Naive B cell (primary cell): ENCODE results near the gene CD68. TPM values are rescaled to one million over a fixed set of nuclear protein-coding genes. Genes with fewer than 3 reads are reported as not detected.

Source experiments
- ATAC-seq, 2 donors: fragments of 150-1000 bp; cut with Tn5 transposase; 2 replicates each; pipeline ENCODE4 v1.10.0; 2021; ENCODE audit warnings: low read depth in 2 of 2, mild to moderate bottlenecking in 2 of 2, moderate library complexity in 2 of 2
- DNase-seq: peaks from one replicate; pipeline ENCODE4 v3.0.0; 2022
- H3K27ac Mint-ChIP-seq, 6 donors: one replicate each; pipeline ENCODE4 v1.8.0; 2020 to 2022; ENCODE audit warnings: mild to moderate bottlenecking in 6 of 6, mixed read lengths in 6 of 6, moderate library complexity in 5 of 6, inconsistent platforms in 2 of 6
- H3K27me3 Mint-ChIP-seq, 3 donors: one replicate each; pipeline ENCODE4 v1.8.0; 2021 to 2022; ENCODE audit warnings: mixed read lengths in 3 of 3, mild to moderate bottlenecking in 1 of 3
- H3K36me3 Mint-ChIP-seq, 2 donors: one replicate each; pipeline ENCODE4 v1.8.0; 2020 to 2022; ENCODE audit warnings: mixed read lengths in 2 of 2, inconsistent platforms in 1 of 2, mild to moderate bottlenecking in 1 of 2
- H3K4me1 Mint-ChIP-seq, 3 donors: one replicate each; pipeline ENCODE4 v1.8.0; 2020 to 2022; ENCODE audit warnings: mixed read lengths in 3 of 3, inconsistent platforms in 1 of 3, mild to moderate bottlenecking in 1 of 3, moderate library complexity in 1 of 3
- H3K4me3 Mint-ChIP-seq, 8 donors: one replicate each; pipeline ENCODE4 v1.8.0; 2020 to 2022; ENCODE audit warnings: mild to moderate bottlenecking in 8 of 8, mixed read lengths in 8 of 8, moderate library complexity in 8 of 8, inconsistent platforms in 2 of 8
- H3K9me3 Mint-ChIP-seq, 7 donors: one replicate each; pipeline ENCODE4 v1.8.0; 2020 to 2022; ENCODE audit warnings: mixed read lengths in 7 of 7, mild to moderate bottlenecking in 5 of 7, inconsistent platforms in 2 of 7, moderate library complexity in 1 of 7
- polyA plus RNA-seq, 6 donors: library from polyadenylated mRNA; unstranded; fragments of 300-500 nt; fragmentation: Illumina TruSeq; gene quantifications; one replicate each; pipeline ENCODE4 v1.2.3, GENCODE V29; 2021; ENCODE audit warnings: low read depth in 6 of 6

The CD68 gene
- polyA plus RNA-seq, 6 donors from 2014 or later: 3.3 to 7.4 (median 6.8) TPM

DNA sequence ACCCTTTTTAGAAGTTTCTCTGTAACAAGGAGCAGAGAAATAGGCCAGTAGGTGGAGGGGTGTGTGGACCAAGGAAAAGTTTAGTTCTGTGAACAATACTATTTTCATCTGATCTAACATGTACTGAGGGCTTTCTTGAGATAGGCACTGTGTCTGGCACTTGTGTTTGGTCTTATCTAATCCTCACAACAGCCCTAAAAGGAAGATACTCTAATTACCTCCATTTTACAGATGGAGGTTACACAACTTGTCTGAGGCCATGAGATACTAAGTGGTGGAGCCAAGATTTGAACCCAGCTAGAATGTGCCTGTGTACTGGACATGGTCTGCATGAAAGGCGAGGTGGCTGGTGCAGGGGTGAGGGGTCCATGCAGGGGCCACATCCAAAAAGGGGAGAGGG is 26.1 kb upstream of the CD68 start:
- Mint-ChIP-seq H3K4me1 (peaks cover 54 to 76% (median 76%) of the 10 kb centered on the region in 3 donors), H3K4me3 (peak overlapping the region; percentile 41 to 87 (median 78)), H3K27ac (peak overlapping the region; percentile 49 to 94 (median 86)), H3K36me3 (no peaks in the 10 kb centered on the region), H3K27me3 (no peaks in the 10 kb centered on the region), H3K9me3 (no peaks in the 10 kb centered on the region)
- ATAC-seq: no peak
- no peak for DNase-seq

DNA sequence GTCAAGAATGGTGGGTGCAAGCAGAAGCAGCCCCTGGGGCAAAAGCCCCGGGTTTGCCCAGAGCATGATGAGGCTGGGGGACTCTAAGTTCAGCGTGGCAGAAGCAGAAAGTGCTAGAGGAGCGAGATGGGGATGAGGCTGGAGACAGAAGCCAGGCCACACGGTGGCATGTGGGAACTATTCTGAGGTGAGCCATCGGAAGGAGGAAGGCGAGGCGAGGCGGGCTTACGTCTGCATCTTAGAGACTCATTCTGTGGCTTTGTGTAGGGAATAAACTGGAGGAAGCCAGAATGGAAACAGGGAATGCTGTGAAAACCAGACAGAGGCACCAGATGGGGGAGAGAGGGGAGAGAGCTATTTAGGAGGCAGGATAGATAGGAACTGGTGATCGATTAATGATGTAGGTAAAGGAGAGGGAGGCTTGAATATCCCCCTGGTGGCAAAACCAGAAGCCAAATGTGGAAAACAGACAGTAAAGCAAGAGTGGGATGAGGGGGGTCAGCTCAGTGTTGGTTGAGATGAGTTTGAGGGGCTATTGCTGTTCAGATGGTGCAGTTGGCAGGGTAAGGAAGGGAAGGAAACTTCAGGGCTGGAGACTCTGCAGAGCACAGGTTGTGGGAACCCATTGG is 24.0 kb upstream of the CD68 start:
- no peaks in the 10 kb centered on the region for H3K9me3 Mint-ChIP-seq
- H3K27ac Mint-ChIP-seq: peak overlapping the region in 5 of 6 donors; percentile 12 to 97 (median 84)
- peak overlapping the region in 4 of 8 donors; percentile 27 to 62 (median 48) for H3K4me3 Mint-ChIP-seq
- no peak for ATAC-seq
- no peak for DNase-seq
- H3K36me3 Mint-ChIP-seq: no peaks in the 10 kb centered on the region
- peaks cover 63 to 82% (median 81%) of the 10 kb centered on the region in 3 donors for H3K4me1 Mint-ChIP-seq
- no peaks in the 10 kb centered on the region for H3K27me3 Mint-ChIP-seq

DNA sequence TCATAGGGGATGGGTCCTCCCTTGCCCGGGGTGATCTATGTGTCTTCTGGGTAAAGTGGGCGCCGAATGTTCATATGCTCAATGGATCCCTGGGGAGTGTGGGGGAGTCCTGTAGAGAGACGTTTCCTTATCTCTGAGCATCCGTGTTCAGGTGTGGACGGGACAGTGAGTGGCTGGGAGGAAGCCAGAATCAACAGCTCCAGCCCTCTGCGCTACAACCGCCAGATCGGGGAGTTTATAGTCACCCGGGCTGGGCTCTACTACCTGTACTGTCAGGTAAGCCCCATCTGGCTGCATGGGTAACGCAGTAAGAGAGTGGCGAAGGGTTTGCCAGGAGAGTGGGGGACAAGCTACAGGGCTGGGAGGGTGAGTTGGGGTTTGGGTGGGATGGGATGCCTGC is 22.8 kb upstream of the CD68 start:
- no peaks in the 10 kb centered on the region for H3K27me3 Mint-ChIP-seq
- H3K36me3 Mint-ChIP-seq: no peaks in the 10 kb centered on the region
- H3K9me3 Mint-ChIP-seq: no peaks in the 10 kb centered on the region
- no peak for DNase-seq
- peak overlapping the region; percentile 19 to 98 (median 62) for H3K27ac Mint-ChIP-seq
- ATAC-seq: no peak
- peaks cover 66 to 82% (median 81%) of the 10 kb centered on the region in 3 donors for H3K4me1 Mint-ChIP-seq
- peak overlapping the region in 7 of 8 donors; percentile 3 to 62 (median 52) for H3K4me3 Mint-ChIP-seq

DNA sequence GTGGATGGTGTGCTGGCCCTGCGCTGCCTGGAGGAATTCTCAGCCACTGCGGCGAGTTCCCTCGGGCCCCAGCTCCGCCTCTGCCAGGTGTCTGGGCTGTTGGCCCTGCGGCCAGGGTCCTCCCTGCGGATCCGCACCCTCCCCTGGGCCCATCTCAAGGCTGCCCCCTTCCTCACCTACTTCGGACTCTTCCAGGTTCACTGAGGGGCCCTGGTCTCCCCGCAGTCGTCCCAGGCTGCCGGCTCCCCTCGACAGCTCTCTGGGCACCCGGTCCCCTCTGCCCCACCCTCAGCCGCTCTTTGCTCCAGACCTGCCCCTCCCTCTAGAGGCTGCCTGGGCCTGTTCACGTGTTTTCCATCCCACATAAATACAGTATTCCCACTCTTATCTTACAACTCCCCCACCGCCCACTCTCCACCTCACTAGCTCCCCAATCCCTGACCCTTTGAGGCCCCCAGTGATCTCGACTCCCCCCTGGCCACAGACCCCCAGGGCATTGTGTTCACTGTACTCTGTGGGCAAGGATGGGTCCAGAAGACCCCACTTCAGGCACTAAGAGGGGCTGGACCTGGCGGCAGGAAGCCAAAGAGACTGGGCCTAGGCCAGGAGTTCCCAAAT is 22.2 kb upstream of the CD68 start:
- no peaks in the 10 kb centered on the region for H3K9me3 Mint-ChIP-seq
- peaks cover 67 to 77% (median 76%) of the 10 kb centered on the region in 3 donors for H3K4me1 Mint-ChIP-seq
- DNase-seq (no peak), ATAC-seq (no peak)
- H3K27ac Mint-ChIP-seq: peak overlapping the region in 4 of 6 donors; percentile 61 to 99 (median 84)
- H3K4me3 Mint-ChIP-seq: peak overlapping the region in 4 of 8 donors; percentile 91 to 98 (median 96)
- no peaks in the 10 kb centered on the region for H3K36me3 Mint-ChIP-seq
- no peaks in the 10 kb centered on the region for H3K27me3 Mint-ChIP-seq

DNA sequence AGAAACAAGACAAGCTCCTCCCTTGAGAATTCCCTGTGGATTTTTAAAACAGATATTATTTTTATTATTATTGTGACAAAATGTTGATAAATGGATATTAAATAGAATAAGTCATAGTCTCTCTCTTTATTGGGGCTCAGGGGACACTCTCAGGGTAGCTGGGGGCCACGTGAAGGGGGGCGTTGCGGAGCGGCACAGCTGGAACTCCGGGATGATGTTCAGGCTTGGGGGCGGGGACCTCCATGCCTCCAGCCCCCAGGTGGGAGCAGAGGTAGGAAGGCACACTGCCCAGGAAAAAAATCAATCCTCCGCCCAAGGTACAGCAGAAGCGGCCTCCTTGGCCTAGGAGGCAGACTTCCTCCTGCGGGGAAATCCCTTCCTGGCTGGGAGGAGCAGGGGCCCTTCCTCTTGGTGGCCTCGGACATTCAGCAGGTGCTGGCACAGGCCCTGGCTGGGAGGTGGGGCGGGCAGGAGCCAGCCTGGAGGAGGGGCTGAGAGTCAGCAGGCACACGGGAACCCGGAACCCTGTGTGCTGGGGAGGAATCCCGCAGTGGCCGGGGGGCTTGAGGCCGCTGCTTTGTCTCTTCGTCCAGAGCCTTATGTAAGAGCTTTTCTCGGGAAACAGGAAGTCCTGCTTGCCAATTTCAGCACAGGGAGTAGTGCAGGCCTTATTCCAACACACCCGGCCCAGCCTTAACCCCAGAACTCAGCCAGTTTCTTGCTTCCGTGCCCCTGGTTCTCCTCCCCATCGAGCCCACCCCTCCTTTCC is 21.5 kb upstream of the CD68 start:
- H3K27ac Mint-ChIP-seq: peak overlapping the region; percentile 84 to 99 (median 98)
- H3K4me3 Mint-ChIP-seq: peak overlapping the region; percentile 90 to 98 (median 96)
- H3K27me3 Mint-ChIP-seq: no peaks in the 10 kb centered on the region
- peaks cover 68 to 77% (median 76%) of the 10 kb centered on the region in 3 donors for H3K4me1 Mint-ChIP-seq
- H3K9me3 Mint-ChIP-seq: no peaks in the 10 kb centered on the region
- ATAC-seq (peak; percentile 14 to 24), DNase-seq (peak; percentile 61)
- no peaks in the 10 kb centered on the region for H3K36me3 Mint-ChIP-seq

DNA sequence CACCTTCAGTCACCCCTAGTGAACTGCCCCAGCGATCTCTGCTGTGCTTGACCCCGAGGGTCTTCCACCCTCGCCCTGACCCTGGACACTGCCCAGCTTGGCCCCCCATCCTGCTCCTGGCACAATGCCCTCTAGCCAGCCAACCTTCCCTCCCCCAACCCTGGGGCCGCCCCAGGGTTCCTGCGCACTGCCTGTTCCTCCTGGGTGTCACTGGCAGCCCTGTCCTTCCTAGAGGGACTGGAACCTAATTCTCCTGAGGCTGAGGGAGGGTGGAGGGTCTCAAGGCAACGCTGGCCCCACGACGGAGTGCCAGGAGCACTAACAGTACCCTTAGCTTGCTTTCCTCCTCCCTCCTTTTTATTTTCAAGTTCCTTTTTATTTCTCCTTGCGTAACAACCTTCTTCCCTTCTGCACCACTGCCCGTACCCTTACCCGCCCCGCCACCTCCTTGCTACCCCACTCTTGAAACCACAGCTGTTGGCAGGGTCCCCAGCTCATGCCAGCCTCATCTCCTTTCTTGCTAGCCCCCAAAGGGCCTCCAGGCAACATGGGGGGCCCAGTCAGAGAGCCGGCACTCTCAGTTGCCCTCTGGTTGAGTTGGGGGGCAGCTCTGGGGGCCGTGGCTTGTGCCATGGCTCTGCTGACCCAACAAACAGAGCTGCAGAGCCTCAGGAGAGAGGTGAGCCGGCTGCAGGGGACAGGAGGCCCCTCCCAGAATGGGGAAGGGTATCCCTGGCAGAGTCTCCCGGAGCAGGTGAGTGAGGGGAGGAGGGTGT is 20.7 kb upstream of the CD68 start, which contains the start of gene TNFSF13:
TSS of gene TNFSF13 (plus strand) at position 207 of the 776 bp plus-strand sequence. CDS start at position 497, 290 bp downstream.
- H3K9me3 Mint-ChIP-seq: no peaks in the 10 kb centered on the region
- H3K36me3 Mint-ChIP-seq: no peaks in the 10 kb centered on the region
- peaks cover 62 to 71% (median 70%) of the 10 kb centered on the region in 3 donors for H3K4me1 Mint-ChIP-seq
- no peaks in the 10 kb centered on the region for H3K27me3 Mint-ChIP-seq
- ATAC-seq (no peak), DNase-seq (peak; percentile 59)
- H3K4me3 Mint-ChIP-seq: peak within 1 kb of the TSS; percentile 90 to 98 (median 96)
- peak within 1 kb of the TSS; percentile 95 to 99 (median 98) for H3K27ac Mint-ChIP-seq

DNA sequence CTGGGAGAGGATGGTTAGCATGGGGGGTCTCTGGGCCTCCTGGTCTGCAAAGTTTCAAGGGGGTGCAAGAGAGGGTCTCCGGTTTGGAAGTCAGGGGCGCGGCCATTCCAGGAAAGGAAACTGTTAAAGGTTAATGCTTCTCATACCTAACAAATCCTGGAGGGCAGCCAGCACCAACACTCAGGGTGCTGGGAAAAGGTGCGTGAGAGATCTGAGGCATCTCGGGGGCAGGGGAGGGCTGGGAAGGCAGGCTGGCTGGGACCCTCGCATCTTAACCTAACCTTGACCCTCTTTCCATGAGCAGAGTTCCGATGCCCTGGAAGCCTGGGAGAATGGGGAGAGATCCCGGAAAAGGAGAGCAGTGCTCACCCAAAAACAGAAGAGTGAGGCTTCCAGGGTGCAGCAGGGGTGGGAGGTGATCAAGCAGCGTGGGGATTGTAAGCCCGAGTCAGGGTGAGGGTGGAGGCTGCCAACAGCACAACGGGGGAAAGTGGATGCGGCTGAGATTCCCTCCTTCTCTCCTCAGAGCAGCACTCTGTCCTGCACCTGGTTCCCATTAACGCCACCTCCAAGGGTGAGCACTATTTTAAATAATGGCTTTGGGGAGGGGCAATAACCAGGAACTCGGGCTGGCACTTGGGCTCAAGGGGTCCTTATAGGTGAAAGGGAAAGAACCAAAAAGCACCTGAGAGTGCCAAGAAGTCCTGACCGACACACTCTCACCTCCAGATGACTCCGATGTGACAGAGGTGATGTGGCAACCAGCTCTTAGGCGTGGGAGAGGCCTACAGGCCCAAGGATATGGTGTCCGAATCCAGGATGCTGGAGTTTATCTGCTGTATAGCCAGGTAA is 19.9 kb upstream of the CD68 start:
- Mint-ChIP-seq H3K36me3 (no peaks in the 10 kb centered on the region), H3K4me3 (peak overlapping the region; percentile 90 to 98 (median 96))
- ATAC-seq: no peak

DNA sequence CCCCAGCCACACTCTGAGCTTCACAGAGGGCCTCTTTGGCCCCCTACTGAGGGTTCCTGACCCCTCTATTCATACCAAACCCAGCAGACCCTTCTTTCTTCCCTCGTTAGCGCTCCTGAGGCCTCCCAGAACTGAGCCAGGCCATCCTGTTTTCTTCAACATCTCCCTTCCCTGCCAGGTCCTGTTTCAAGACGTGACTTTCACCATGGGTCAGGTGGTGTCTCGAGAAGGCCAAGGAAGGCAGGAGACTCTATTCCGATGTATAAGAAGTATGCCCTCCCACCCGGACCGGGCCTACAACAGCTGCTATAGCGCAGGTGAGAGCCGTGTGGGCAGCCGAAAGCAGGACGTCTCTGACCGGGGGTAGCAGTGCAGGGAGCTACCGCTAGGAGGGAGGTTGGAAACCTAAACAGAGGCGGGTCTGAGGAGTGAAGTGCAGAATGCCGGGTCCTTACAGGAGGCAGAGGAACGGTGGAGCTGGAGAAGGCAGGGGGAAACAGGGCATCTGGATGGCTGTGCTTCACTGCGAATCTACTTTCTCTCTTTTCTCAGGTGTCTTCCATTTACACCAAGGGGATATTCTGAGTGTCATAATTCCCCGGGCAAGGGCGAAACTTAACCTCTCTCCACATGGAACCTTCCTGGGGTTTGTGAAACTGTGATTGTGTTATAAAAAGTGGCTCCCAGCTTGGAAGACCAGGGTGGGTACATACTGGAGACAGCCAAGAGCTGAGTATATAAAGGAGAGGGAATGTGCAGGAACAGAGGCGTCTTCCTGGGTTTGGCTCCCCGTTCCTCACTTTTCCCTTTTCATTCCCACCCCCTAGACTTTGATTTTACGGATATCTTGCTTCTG is 19.0 kb upstream of the CD68 start:
- peak; percentile 22 to 27 for ATAC-seq
- Mint-ChIP-seq H3K27ac (peak overlapping the region; percentile 95 to 99 (median 99)), H3K4me1 (peaks cover 52 to 61% (median 58%) of the 10 kb centered on the region in 3 donors), H3K36me3 (no peaks in the 10 kb centered on the region), H3K4me3 (peak overlapping the region; percentile 90 to 98 (median 96)), H3K27me3 (no peaks in the 10 kb centered on the region), H3K9me3 (no peaks in the 10 kb centered on the region)
- DNase-seq: peak; percentile 66

More for the DNA sequence above, 19.9 kb upstream of the CD68 start:
- no peaks in the 10 kb centered on the region for H3K9me3 Mint-ChIP-seq
- peaks cover 58 to 67% (median 66%) of the 10 kb centered on the region in 3 donors for H3K4me1 Mint-ChIP-seq
- DNase-seq: no peak
- no peaks in the 10 kb centered on the region for H3K27me3 Mint-ChIP-seq
- peak overlapping the region; percentile 83 to 99 (median 98) for H3K27ac Mint-ChIP-seq

DNA sequence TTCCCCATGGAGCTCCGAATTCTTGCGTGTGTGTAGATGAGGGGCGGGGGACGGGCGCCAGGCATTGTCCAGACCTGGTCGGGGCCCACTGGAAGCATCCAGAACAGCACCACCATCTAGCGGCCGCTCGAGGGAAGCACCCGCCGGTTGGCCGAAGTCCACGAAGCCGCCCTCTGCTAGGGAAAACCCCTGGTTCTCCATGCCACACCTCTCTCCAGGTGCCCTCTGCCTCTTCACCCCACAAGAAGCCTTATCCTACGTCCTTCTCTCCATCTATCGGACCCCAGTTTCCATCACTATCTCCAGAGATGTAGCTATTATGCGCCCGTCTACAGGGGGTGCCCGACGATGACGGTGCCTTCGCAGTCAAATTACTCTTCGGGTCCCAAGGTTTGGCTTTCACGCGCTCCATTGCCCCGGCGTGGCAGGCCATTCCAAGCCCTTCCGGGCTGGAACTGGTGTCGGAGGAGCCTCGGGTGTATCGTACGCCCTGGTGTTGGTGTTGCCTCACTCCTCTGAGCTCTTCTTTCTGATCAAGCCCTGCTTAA is 18.3 kb upstream of the CD68 start:
- no peaks in the 10 kb centered on the region for H3K9me3 Mint-ChIP-seq
- peak; percentile 58 to 61 for ATAC-seq
- peak overlapping the region; percentile 90 to 98 (median 96) for H3K4me3 Mint-ChIP-seq
- DNase-seq: peak; percentile 82
- no peaks in the 10 kb centered on the region for H3K36me3 Mint-ChIP-seq
- H3K27ac Mint-ChIP-seq: peak overlapping the region; percentile 95 to 99 (median 99)
- H3K4me1 Mint-ChIP-seq: peaks cover 49 to 59% (median 54%) of the 10 kb centered on the region in 3 donors
- H3K27me3 Mint-ChIP-seq: no peaks in the 10 kb centered on the region

DNA sequence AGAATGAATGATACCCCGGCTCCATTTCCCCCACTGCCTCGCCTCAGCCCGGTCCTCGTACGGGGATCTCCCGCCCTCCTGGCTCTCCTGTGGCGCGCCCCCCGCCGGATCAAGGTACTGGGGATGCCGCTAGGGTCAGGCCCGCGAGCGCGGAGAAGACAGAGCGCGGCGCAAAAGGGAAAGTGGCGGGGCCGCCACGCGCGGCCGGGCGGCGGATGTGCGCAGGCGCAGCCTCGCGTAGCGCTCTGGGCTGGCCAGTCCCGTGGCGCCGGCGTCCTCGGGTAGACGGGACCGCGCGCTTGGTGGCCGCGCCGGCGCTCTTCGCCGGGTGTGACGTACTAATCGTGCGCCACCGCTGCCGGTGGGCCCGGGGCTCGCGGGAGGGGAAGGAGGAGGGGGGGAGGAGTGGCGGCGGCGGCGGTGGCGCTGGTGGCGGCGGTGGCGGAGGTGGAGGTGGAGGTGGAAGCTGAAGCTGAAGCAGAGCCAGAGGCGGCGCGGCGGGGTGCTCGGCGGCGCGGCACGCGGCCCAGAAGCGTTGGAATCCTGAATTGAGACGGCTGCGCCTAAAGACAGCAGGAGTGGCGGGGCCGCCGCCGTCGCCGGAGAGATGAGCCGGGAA is 17.7 kb upstream of the CD68 start, which contains the start of gene SENP3:
TSS of gene SENP3 (plus strand) at position 331 of the 619 bp plus-strand sequence. CDS start 1,158 bp downstream, outside the sequence.
- ATAC-seq (peak; percentile 75 to 77), DNase-seq (peak; percentile 93)
- H3K27me3 Mint-ChIP-seq: no peaks in the 10 kb centered on the region
- no peaks in the 10 kb centered on the region for H3K36me3 Mint-ChIP-seq
- H3K9me3 Mint-ChIP-seq: no peaks in the 10 kb centered on the region
- H3K4me3 Mint-ChIP-seq: peak within 1 kb of the TSS; percentile 90 to 98 (median 96)
- H3K4me1 Mint-ChIP-seq: peaks cover 49 to 54% (median 54%) of the 10 kb centered on the region in 3 donors
- peak within 1 kb of the TSS; percentile 95 to 99 (median 99) for H3K27ac Mint-ChIP-seq

DNA sequence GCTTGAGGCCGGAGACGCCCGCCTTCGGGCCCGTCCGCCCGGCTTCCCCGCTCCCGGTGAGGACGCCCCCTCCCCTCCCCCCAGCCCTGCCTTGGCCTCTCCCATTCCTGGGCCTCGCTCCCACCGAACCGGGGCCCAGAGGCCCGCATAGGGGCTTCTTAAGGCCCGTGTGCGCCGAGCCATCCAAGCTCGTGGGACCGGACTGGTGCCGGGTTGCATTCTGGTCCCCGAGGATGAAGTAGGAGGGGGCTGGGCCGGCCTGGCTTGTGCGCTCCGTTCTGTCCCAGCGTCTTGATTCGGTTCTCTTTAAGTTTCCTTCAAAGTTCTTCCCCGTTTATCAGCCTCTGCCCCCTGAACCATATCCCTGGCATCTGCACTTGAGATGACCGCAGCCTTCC is 17.2 kb upstream of the CD68 start:
- peak overlapping the region; percentile 87 to 98 (median 90) for H3K4me3 Mint-ChIP-seq
- H3K27me3 Mint-ChIP-seq: no peaks in the 10 kb centered on the region
- peaks cover 49 to 54% (median 53%) of the 10 kb centered on the region in 3 donors for H3K4me1 Mint-ChIP-seq
- H3K9me3 Mint-ChIP-seq: no peaks in the 10 kb centered on the region
- ATAC-seq (no peak), DNase-seq (no peak)
- peaks cover 0 to under 1% of the 10 kb centered on the region in 2 donors for H3K36me3 Mint-ChIP-seq
- peak overlapping the region in 5 of 6 donors; percentile 79 to 99 (median 94) for H3K27ac Mint-ChIP-seq
